ENCODE results near the gene PPM1J. TPM values are rescaled to one million over a fixed set of nuclear protein-coding genes. Genes with fewer than 3 reads are reported as not detected.

PPM1J gene
- total and polyA plus RNA-seq, 2 of the 13 experiments (the other 11 are each of a cell fraction or from before 2014, with no cell fraction given): 0.07 to 0.22 TPM

GRCh38 chr1:112714313-112715263 lies 544 bp downstream of the PPM1J start (continued):
- TF ChIP-seq BCL3 (CRISPR knock-in tag; IDR thresholded peaks at IDR 0.05) (0 out of 2 replicates have a peak, but pooled peaks have one; percentile 1), SALL1 (CRISPR knock-in tag; IDR thresholded peaks at IDR 0.05) (0 out of 2 replicates have a peak, but pooled peaks have one; percentile 11), MAFK (conservative IDR thresholded peaks at IDR 0.05 in 1 of 2, IDR thresholded peaks at IDR 0.05 in 1 of 2; ENCODE audit: low read length in 2 of 2) (no peak), PRDM10 (CRISPR knock-in tag; IDR thresholded peaks at IDR 0.05; ENCODE audit: low read depth) (no peak), NFKB2 (CRISPR knock-in tag; IDR thresholded peaks at IDR 0.05; ENCODE audit: borderline replicate concordance) (no peak; the same call in 1 of the 2 replicates), ZNF775 (CRISPR knock-in tag; IDR thresholded peaks at IDR 0.05; ENCODE audit: borderline replicate concordance) (no peak), SPEN (CRISPR knock-in tag; IDR thresholded peaks at IDR 0.05; ENCODE audit: low read depth) (no peak), ZFP82 (CRISPR knock-in tag; IDR thresholded peaks at IDR 0.05; ENCODE audit: borderline replicate concordance) (peak; percentile 24; the same call in 1 of the 2 replicates), RAD21 (CRISPR knock-in tag; IDR thresholded peaks at IDR 0.05) (0 out of 2 replicates have a peak, but pooled peaks have one; percentile 16), ZBTB8A (CRISPR knock-in tag; IDR thresholded peaks at IDR 0.05; ENCODE audit: borderline replicate concordance, low read depth) (no peak), TIGD3 (CRISPR knock-in tag; IDR thresholded peaks at IDR 0.05; ENCODE audit: borderline replicate concordance) (no peak), PHF21A (CRISPR knock-in tag; IDR thresholded peaks at IDR 0.05) (0 out of 2 replicates have a peak, but pooled peaks have one; percentile 38), ZNF343 (CRISPR knock-in tag; IDR thresholded peaks at IDR 0.05) (0 out of 2 replicates have a peak, but pooled peaks have one; percentile 14), UBTF (CRISPR knock-in tag; IDR thresholded peaks at IDR 0.05) (peak; percentile 33; the same call in 1 of the 2 replicates), ZNF547 (CRISPR knock-in tag; IDR thresholded peaks at IDR 0.05) (no peak), ZNF788 (CRISPR knock-in tag; IDR thresholded peaks at IDR 0.05; ENCODE audit: borderline replicate concordance) (no peak), RNF2 (conservative IDR thresholded peaks at IDR 0.05; ENCODE audit: low read depth) (0 out of 2 replicates have a peak, but pooled peaks have one; percentile 20), ZNF768 (CRISPR knock-in tag; IDR thresholded peaks at IDR 0.05) (peak; percentile 8; the same call in 1 of the 2 replicates), TAF15 (IDR thresholded peaks at IDR 0.05; ENCODE audit: low read depth, low read length, poor library complexity, severe bottlenecking) (no peak)

Measured in HepG2 (cell line).